Psoas muscle (tissue), 8 donors: ENCODE measurements around the gene SETD2. TPM values are rescaled to one million over a fixed set of nuclear protein-coding genes. Genes with fewer than 3 reads are reported as not detected.

Source experiments
- ATAC-seq, 4 donors: fragments of 200-7000 bp; cut with Tn5 transposase; one replicate each; pipeline ENCODE4 v1.9.1; 2020; ENCODE audit warnings: moderate library complexity in 3 of 4, mild to moderate bottlenecking in 2 of 4
- DNase-seq, 2 donors: peaks; one replicate each; pipeline ENCODE4 v3.0.0-alpha.2; 2020
- H3K27ac ChIP-seq: fragments of 200-600 bp; one replicate; pipeline ENCODE4 v1.8.0; 2022
- H3K27me3 ChIP-seq, 3 donors: fragments of 200-600 bp in 1 of 3; one replicate each; pipeline versions ENCODE4 v1.6.1 to v1.8.0; 2013 to 2022; ENCODE audit warnings: low read length in 2 of 3, mild to moderate bottlenecking in 2 of 3, moderate library complexity in 1 of 3; ENCODE audit not compliant: insufficient read depth in 3 of 3
- H3K36me3 ChIP-seq, 2 donors: fragments of 200-600 bp in 1 of 2; one replicate each; pipeline versions ENCODE4 v1.6.1 to v1.8.0; 2013 to 2022; ENCODE audit warnings: low read depth in 1 of 2, mild to moderate bottlenecking in 1 of 2, moderate library complexity in 1 of 2; ENCODE audit not compliant: insufficient read depth in 1 of 2
- H3K4me1 ChIP-seq: fragments of 200-600 bp; one replicate; pipeline ENCODE4 v1.8.0; 2022
- H3K4me3 ChIP-seq: fragments of 200-600 bp; one replicate; pipeline ENCODE4 v1.8.0; 2022; ENCODE audit warnings: mild to moderate bottlenecking
- H3K9me3 ChIP-seq: fragments of 200-600 bp; one replicate; pipeline ENCODE4 v1.8.0; 2022
- CTCF ChIP-seq: fragments of 200-600 bp; IDR thresholded peaks from one replicate; pipeline ENCODE4 v1.8.0; 2022; ENCODE audit warnings: antibody characterized with exemption
- WGBS, 3 donors: extraction: QIAGEN DNeasy Blood & Tissue Kit; methylation state at CpG; one replicate each; pipeline versions ENCODE4 v1.1.6 to v1.1.7; 2013; 5-methylcytosine and 5-hydroxymethylcytosine counted together
- intact Hi-C, 2 donors: fragments of 100-400 bp; cut with DNase I; formaldehyde crosslinking; loops; one replicate each; pipeline versions ENCODE4 v1.11.0 to v1.14.2; 2022
- polyA plus RNA-seq, 3 donors: library from polyadenylated mRNA; stranded (reverse); fragments of 200-250 nt; gene quantifications; one replicate each; pipeline ENCODE4 v1.2.3, GENCODE V29; 2013
- total RNA-seq, 4 donors: library from RNA; stranded (reverse); fragmentation: NEBNext Ultra II Directional in 2 of 4; extraction: Animal tissue kit (Norgen Biotek cat#: 25700) in 2 of 4; gene quantifications; one replicate each; pipeline versions ENCODE4 v1.2.1 to v1.2.4, GENCODE V29; 2021 to 2023
- donor health status: healthy with polysubstance abuse.
- donor health status: DM: no; HTN: no; CAD: no; lungs with moderate emphysema.
- donor health status: Bipolar disorder and iron deficiency.
- donor health status: healthy.
- donor health status: DM: yes; HTN: yes; CAD: no.
- donor health status: DM: no; HTN: no; CAD: no.
- donor health status: DM: no; HTN: no; CAD: no.
- donor health status: DM: yes; HTN: yes; CAD: no.

The SETD2 gene
- total and polyA plus RNA-seq, 7 donors, result 10.1 to 38.1 (median 33.7) TPM

GRCh38 chr3:47176582-47176981 lies 12.7 kb upstream of the SETD2 start:
- H3K27ac ChIP-seq, result no peak overlapping the region
- no peaks in the 10 kb centered on the region for H3K27me3 ChIP-seq
- TF ChIP-seq CTCF, result no peak
- H3K4me3 ChIP-seq, result no peak overlapping the region
- DNase-seq, result no peak
- no peaks in the 10 kb centered on the region for H3K9me3 ChIP-seq
- 96 to 98% (median 98%) methylated on average over 5 of the region's 5 CpGs for WGBS, 3 donors
- ATAC-seq, result no peak
- H3K36me3 ChIP-seq, result peaks cover 0 to 38% of the 10 kb centered on the region in 2 donors
- intact Hi-C loops, result no loop called here
- no peaks in the 10 kb centered on the region for H3K4me1 ChIP-seq

- Histone ChIP-seq H3K4me1 (peaks cover 53% of the 10 kb centered on the region), H3K36me3 (no peaks in the 10 kb centered on the region), H3K27me3 (no peaks in the 10 kb centered on the region), H3K9me3 (no peaks in the 10 kb centered on the region), H3K27ac (peak overlapping the region; percentile 96), H3K4me3 (peak overlapping the region; percentile 94)
- no peak for TF ChIP-seq CTCF
- intact Hi-C loops, result loop anchor here in 1 of 2 donors (10.0 kb wide), 2 partner anchors 161 to 239 kb away; no protein-coding TSS in a partner anchor
- WGBS, 3 donors, result 0% methylated on average over 42 to 104 of the region's 106 CpGs
- peak; percentile 31 to 69 (median 52) for ATAC-seq
- DNase-seq, result peak in 1 of 2 donors; percentile 69
These were observed 525 bp downstream of the SETD2 start for GRCh38 chr3:47163169-47164006.

GRCh38 chr3:47162697-47163168 lies 1.2 kb downstream of the SETD2 start:
- no peaks in the 10 kb centered on the region for H3K27me3 ChIP-seq
- ATAC-seq (no peak), DNase-seq (no peak)
- peaks cover 54% of the 10 kb centered on the region for H3K4me1 ChIP-seq
- WGBS, 3 donors, result 1 to 3% (median 2%) methylated on average over 10 of the region's 10 CpGs
- H3K4me3 ChIP-seq, result peak overlapping the region; percentile 94
- TF ChIP-seq CTCF, result no peak
- H3K27ac ChIP-seq, result peak overlapping the region; percentile 96
- no peaks in the 10 kb centered on the region for H3K36me3 ChIP-seq
- H3K9me3 ChIP-seq, result no peaks in the 10 kb centered on the region
- intact Hi-C loops, result loop anchor here in 1 of 2 donors (10.0 kb wide), 2 partner anchors 162 to 238 kb away; no protein-coding TSS in a partner anchor

GRCh38 chr3:47161983-47162696 lies 1.8 kb downstream of the SETD2 start:
- Histone ChIP-seq H3K9me3 (no peaks in the 10 kb centered on the region), H3K4me1 (peaks cover 56% of the 10 kb centered on the region), H3K4me3 (peak overlapping the region; percentile 94), H3K36me3 (no peaks in the 10 kb centered on the region), H3K27ac (peak overlapping the region; percentile 96), H3K27me3 (no peaks in the 10 kb centered on the region)
- DNase-seq (no peak), ATAC-seq (no peak)
- 18 to 22% (median 18%) methylated on average over 4 of the region's 4 CpGs for WGBS, 3 donors
- TF ChIP-seq CTCF, result no peak
- intact Hi-C loops, result loop anchor here in 1 of 2 donors (10.0 kb wide), 2 partner anchors 163 to 237 kb away; no protein-coding TSS in a partner anchor
